LNCAP (cell line): ENCODE data around the gene RSU1.

Experiments used
- TF ChIP-seq, protein P1 (sequence below): fragments of 450-650 bp; IDR thresholded peaks from 2 replicates; pipeline ENCODE4 v1.5.1; 2017; ENCODE audit warnings: mild to moderate bottlenecking

RSU1 gene

DNA sequence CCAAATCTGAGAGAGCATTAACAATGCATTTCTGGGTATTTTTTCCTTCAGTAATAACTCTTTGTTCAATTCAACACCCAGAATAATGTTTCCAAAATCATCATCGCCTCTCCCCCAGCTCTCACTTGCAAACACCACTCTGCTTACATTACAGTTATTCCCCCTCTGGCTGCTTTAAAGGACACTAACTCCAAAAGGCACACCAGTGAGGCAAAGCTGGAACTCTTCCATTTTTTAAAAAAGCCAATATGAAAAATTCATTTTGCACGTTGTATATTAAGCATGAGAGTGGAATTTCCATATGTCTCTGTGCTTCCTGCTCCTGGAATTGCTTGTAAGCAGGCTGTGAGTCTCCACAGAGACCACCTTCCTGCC is 204.3 kb downstream of the RSU1 start:
- TF ChIP-seq, protein P1, sequence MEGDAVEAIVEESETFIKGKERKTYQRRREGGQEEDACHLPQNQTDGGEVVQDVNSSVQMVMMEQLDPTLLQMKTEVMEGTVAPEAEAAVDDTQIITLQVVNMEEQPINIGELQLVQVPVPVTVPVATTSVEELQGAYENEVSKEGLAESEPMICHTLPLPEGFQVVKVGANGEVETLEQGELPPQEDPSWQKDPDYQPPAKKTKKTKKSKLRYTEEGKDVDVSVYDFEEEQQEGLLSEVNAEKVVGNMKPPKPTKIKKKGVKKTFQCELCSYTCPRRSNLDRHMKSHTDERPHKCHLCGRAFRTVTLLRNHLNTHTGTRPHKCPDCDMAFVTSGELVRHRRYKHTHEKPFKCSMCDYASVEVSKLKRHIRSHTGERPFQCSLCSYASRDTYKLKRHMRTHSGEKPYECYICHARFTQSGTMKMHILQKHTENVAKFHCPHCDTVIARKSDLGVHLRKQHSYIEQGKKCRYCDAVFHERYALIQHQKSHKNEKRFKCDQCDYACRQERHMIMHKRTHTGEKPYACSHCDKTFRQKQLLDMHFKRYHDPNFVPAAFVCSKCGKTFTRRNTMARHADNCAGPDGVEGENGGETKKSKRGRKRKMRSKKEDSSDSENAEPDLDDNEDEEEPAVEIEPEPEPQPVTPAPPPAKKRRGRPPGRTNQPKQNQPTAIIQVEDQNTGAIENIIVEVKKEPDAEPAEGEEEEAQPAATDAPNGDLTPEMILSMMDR, result no peak

DNA sequence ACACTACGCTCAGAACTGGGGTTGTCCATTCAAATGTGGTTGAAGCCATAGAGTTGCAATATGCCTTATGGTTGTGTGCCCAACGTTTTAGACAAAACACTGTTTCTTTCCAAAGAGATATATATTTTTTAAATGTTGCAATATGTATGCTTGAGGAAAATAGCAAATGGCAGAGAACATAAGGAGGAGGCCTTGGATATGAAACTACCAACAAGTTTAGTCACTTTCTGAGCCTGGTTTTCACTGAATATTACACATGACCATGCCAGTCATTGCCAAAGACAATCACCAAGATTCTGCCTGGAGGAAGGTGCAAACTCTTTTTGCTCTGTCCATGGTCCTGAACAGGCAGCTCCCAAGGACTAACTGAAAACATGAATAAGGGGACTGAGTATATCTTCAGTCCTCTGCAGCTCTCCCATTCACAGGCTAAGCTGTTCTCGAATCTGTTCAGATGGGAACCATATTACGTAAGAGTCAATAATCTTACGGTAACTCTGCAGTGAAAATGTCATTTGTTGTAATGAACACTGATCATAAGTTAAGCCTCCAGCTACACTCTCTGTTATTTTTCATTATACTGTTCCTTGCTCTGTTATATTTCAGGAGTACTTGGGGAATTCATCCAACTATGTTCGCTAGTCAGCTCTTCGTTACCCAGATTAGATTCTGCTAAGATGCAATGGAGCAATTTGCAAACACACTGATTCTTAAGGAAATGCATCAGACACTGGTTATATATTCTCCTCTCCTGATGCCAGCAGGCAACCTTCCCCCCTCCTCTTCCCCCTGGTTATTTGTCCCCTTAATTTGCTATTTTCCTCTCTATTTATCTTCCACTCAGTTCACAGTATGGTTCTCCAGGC is 204.9 kb downstream of the RSU1 start:
- TF ChIP-seq, protein P1, result no peak

DNA sequence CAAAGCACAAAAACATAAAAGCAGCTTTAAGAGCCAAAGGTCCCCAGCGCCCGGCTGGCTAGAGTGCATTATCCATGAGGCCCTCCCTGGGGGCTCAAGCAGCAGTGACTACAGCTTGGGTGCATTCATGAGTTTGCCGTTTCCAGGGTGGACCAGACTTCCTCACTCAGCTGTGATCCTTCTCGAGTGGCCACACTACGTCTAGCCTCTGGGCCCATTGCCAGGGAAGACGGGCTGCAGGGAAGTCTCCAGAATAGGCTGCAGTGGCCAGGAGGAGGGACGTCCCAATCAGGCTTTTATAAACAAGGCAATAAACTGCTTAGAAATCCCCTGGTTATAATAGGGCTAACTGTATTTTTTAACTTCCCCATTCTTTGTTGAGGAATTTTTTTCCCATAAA is 206.2 kb downstream of the RSU1 start:
- TF ChIP-seq, protein P1, result no peak

DNA sequence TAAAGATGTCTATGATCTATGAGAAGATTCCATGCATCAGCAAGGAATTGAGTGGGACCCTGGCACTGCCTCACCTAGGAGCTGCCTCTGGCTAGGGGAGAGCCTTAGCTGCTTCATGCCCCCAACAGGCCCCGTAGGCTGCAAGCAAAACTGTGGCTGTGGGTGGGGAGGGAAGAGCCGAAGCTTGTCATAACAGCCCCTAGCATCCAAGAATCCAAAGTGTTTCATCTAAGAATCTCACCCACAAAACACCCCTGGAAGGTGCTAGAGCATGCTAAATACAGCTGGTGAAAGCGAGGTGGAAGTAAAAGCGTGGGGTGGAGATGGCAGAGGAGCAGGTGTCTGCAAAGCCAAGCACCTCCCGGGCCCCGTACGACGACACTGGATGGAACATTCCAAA is 208.0 kb downstream of the RSU1 start:
- TF ChIP-seq, protein P1, result no peak

DNA sequence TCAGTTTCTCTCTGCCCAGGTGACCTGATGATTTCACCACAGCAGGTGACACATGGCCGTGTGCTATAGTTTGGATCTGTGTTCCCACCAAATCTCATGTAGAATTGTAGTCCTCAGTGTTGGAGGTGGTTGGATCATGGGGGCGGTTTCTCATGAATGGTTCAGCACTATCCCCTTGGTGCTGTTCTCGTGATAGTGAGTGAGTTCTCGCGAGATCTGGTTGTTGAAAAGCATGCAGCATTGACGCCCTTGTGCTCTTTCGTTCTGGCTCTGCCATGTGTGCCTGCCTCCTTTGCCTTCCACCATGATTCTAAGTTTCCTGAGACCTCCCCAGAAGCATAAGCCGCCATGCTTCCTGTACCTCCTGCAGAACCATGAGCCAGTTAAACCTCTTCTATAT is 210.3 kb downstream of the RSU1 start:
- TF ChIP-seq, protein P1, result no peak

DNA sequence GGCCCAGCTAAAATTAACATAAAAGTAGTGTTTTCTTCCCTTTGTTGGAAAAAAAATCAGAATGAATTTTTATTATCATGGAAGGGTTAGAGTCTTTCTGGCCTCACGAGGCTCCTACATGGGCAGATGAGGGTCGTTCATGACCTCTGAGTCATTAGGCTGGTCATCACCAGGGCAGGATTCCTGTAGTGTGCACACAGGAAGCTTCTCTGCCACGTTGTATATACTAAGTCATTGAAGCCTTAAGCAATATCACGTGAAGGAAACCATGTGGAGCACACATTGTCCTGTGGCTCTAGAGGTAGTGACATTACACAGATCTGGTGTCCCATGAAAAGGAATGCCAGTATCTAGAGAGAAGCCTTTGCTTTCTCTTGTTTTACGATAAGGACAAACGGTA is 210.8 kb downstream of the RSU1 start:
- TF ChIP-seq, protein P1, result no peak

DNA sequence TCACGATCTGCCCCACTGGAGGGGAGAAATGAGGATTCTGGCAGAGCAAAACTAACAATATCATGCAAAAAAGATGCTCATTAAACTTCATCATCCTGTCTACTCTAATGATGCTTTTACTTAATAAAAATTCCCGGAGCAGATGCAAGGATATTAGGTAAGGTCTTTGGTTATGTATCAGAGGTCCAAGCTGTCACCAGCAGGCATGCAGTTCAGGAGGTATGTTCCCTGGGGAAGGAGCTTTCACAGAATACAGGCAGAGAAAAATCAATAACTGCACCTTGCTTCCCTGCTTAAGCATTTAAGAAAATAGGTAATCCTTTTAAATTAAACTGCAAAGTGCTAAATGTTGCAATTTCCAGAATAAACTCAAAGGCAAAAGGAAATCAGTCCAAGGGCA is 213.9 kb downstream of the RSU1 start:
- TF ChIP-seq, protein P1, result no peak
